Activated gamma-delta T cell treated with anti-CD3 and anti-CD28 coated beads, Interleukin-2, amount 50 U/mL, for 16 hours (primary cell): ENCODE results near the gene TAL2.

Experiments
- DNase-seq: peaks from one replicate; pipeline ENCODE4 v3.0.0-alpha.2; 2020; ENCODE audit warnings: low read depth

TAL2 gene

DNA sequence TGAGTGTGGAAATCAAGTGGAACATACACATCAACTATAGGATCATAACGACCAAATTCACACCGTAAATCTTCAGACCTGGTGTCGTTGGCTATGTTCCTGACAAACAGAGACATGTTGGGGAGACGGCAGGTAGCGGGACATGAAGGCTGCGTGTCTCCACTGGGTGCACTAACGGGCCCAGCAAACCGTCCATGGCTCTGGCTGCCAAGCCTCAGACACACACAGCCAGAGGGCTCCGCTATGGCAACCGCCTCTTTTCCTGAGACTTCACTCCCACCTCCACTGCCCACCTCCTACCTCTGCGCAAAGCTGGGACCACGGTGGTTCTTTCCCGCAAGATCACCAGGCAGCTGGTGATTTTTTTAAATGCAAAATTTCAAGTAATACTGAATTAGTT is 48.4 kb downstream of the TAL2 start:
- DNase-seq: no peak

DNA sequence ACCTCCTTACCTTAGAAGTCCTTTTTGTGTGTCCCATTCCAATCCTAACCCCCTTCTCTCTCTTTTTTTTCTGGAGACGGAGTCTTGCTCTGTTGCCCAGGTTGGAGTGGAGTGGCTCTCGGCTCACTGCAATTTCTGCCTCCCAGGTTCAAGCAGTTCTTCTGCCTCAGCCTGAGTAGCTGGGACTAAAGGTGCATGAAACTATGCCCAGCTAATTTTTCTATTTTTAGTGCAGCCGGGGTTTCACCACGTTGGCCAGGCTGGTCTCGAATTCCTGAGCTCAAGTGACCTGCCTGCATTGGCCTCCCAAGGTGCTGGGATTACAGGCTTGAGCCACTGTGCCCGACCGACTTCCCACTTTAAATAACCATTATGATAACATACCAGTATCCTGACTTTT is 49.6 kb downstream of the TAL2 start:
- DNase-seq: no peak

DNA sequence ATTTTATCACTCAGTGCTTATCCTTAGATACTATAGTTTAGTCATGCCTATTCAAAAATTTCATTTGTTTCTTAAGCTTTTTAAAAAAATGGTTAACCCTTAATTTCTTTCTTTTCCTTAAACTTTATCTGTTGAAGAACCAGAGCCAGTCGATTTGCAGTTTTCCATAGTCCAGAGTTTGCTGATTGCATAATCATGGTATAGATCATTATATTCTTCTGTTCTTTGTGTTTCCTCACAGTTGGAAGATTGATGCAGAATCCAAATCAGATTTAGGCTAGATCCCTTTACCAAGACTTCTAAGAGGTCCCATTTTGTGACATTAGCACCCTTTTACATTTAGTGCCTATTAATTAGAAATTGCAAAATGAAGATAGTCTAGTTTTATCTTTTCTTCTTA is 50.0 kb downstream of the TAL2 start:
- no peak for DNase-seq
